Stomach (tissue), 9 donors: ENCODE data around the gene ETS2. TPM values are rescaled to one million over a fixed set of nuclear protein-coding genes. Genes with fewer than 3 reads are reported as not detected.

Source experiments
- DNase-seq, 2 donors: peaks; one replicate each; pipeline versions ENCODE4 v3.0.0 to v3.0.0-alpha.2; 2013 to 2019
- H3K27ac ChIP-seq, 5 donors: fragments of 200-600 bp in 4 of 5; sonication (generic) in 4 of 5; one replicate each; pipeline ENCODE4 v1.5.1; 2013 to 2019; ENCODE audit warnings: mild to moderate bottlenecking in 1 of 5, moderate library complexity in 1 of 5
- H3K27me3 ChIP-seq, 3 donors: fragments of 200-600 bp; sonication (generic); one replicate each; pipeline ENCODE4 v1.5.1; 2017 to 2019; ENCODE audit warnings: mixed run types in 1 of 3
- H3K36me3 ChIP-seq, 4 donors: fragments of 200-600 bp; sonication (generic); 1 replicate in 3 of 4; 2 replicates in 1 of 4; pipeline ENCODE4 v1.5.1; 2016 to 2019
- H3K4me1 ChIP-seq, 4 donors: fragments of 200-600 bp; sonication (generic); one replicate each; pipeline ENCODE4 v1.5.1; 2016 to 2019
- H3K4me3 ChIP-seq, 4 donors: fragments of 200-600 bp; sonication (generic) in 3 of 4; one replicate each; pipeline ENCODE4 v1.5.1; 2016 to 2019; ENCODE audit warnings: mild to moderate bottlenecking in 1 of 4
- H3K9me3 ChIP-seq, 4 donors: fragments of 200-600 bp; sonication (generic); one replicate each; pipeline ENCODE4 v1.5.1; 2016 to 2019
- EP300 ChIP-seq: sonication (generic); formaldehyde crosslinking; IDR thresholded peaks from one replicate; pipeline ENCODE4 v1.6.1; 2017; ENCODE audit warnings: antibody characterized with exemption
- POLR2A ChIP-seq, 4 donors: fragments of 450-650 bp; IDR thresholded peaks; one replicate each; pipeline ENCODE4 v1.6.1; 2016; ENCODE audit warnings: antibody characterized with exemption in 4 of 4, control low read depth in 2 of 4, mild to moderate bottlenecking in 1 of 4, moderate library complexity in 1 of 4
- POLR2AphosphoS5 ChIP-seq, 3 donors: sonication (generic); formaldehyde crosslinking; IDR thresholded peaks; one replicate each; pipeline ENCODE4 v1.6.1; 2016; ENCODE audit warnings: antibody characterized with exemption in 3 of 3
- WGBS, 5 donors: extraction: QIAGEN DNeasy Blood & Tissue Kit in 3 of 5; methylation state at CpG; one replicate each; pipeline versions ENCODE4 v1.1.5 to v1.1.7; 2013 to 2018; 5-methylcytosine and 5-hydroxymethylcytosine counted together
- intact Hi-C: fragments of 100-400 bp; cut with DNase I; formaldehyde crosslinking; loops from one replicate; pipeline ENCODE4 v1.15.1; 2023; ENCODE audit warnings: low total_unique reads
- polyA plus RNA-seq, 3 donors: library from polyadenylated mRNA; stranded (reverse); fragments of 200-250 nt; gene quantifications; one replicate each; pipeline ENCODE4 v1.2.3, GENCODE V29; 2013
- total RNA-seq, 5 donors: library from RNA; depleted of rRNA; stranded (reverse); fragments of >200 nt; gene quantifications; one replicate each; pipeline versions ENCODE4 v1.1.0 to v1.2.3, GENCODE V29; 2014 to 2016
- TF ChIP-seq, protein P1 (sequence below), 7 experiments: fragments of 450-650 bp in 4 of 7; fragments of 200-600 bp in 3 of 7; sonication (generic) in 3 of 7; IDR thresholded peaks; one replicate each; pipeline ENCODE4 v1.5.1; 2016 to 2019; ENCODE audit warnings: antibody characterized with exemption in 7 of 7, control low read depth in 2 of 7, mild to moderate bottlenecking in 1 of 7
- donor health status: healthy with polysubstance abuse.
- donor health status: Bipolar disorder and iron deficiency.
- donor health status: healthy.

Gene ETS2
- total and polyA plus RNA-seq, 8 donors, result 33.8 to 80.0 (median 50.6) TPM

DNA sequence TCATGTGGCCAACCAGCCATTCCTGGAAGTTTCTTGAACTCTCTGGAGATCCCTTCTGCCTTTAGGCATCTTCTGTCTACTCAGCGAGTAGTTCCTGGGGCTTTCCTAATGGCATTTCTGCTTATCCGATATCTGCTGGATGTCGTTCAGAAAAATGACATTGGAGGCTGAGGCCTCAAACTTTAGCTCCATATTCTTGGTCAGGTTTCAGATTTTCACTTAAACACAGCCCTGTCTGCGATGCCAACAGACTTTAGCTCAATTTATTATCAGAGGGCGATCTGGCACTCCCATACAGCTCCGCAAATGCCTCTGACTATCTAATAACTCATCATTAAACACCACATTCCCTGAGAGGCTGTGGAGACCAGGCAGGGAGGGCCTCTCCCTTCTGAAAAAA lies 46.3 kb upstream of the ETS2 start:
- Histone ChIP-seq H3K27ac (peak overlapping the region in 3 of 5 donors; percentile 41 to 75 (median 64)), H3K27me3 (no peaks in the 10 kb centered on the region), H3K9me3 (no peaks in the 10 kb centered on the region), H3K4me1 (peaks cover 10 to 65% (median 39%) of the 10 kb centered on the region in 4 donors), H3K36me3 (no peaks in the 10 kb centered on the region), H3K4me3 (no peak overlapping the region)
- WGBS, 5 donors, result 52 to 71% (median 59%) methylated on average over 6 of the region's 6 CpGs
- TF ChIP-seq EP300 (no peak), POLR2A (IDR thresholded peaks at IDR 0.05) (no peak), POLR2AphosphoS5 (IDR thresholded peaks at IDR 0.05) (no peak)
- TF ChIP-seq, protein P1, sequence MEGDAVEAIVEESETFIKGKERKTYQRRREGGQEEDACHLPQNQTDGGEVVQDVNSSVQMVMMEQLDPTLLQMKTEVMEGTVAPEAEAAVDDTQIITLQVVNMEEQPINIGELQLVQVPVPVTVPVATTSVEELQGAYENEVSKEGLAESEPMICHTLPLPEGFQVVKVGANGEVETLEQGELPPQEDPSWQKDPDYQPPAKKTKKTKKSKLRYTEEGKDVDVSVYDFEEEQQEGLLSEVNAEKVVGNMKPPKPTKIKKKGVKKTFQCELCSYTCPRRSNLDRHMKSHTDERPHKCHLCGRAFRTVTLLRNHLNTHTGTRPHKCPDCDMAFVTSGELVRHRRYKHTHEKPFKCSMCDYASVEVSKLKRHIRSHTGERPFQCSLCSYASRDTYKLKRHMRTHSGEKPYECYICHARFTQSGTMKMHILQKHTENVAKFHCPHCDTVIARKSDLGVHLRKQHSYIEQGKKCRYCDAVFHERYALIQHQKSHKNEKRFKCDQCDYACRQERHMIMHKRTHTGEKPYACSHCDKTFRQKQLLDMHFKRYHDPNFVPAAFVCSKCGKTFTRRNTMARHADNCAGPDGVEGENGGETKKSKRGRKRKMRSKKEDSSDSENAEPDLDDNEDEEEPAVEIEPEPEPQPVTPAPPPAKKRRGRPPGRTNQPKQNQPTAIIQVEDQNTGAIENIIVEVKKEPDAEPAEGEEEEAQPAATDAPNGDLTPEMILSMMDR (IDR thresholded peaks at IDR 0.05), result no peak
- intact Hi-C loops, result no loop called here
- no peak for DNase-seq

DNA sequence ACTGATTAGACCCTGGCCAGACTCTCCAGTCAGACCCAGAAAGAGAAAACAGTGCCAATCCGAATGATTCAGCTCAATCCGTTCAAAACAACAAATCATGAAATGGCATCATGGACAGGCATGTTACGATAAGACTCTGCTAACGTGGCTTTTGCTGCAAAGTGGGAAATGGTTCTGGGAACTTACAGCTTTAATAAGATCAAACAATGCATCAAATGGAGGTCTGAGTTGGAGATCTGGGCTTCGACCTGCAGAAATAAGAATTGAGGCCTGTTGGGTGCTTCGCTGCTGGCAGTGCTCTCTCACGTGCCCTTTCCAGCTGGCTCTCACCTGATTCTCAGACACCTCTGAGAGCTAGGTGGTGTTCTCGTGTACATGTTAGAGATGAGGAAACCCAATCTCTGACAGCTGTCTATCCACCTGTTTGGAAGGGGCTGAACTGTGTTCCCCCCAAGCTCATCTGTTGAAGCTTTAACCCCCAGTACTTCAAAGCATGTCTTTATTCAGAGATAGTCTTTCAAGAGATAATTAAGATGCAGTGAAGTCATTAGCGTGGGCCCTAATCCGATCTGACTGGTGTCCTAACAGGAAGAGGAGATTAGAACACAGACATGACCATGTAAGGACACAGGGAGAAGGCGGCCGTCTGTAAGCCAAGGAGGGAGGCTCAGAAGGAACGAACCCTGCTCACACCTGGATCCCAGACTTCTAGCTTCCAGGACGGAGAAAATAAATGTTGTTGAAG lies 45.5 kb upstream of the ETS2 start:
- no peak for TF ChIP-seq EP300
- TF ChIP-seq, protein P1 (IDR thresholded peaks at IDR 0.05), result no peak
- H3K9me3 ChIP-seq, result no peaks in the 10 kb centered on the region
- H3K4me3 ChIP-seq, result no peak overlapping the region
- DNase-seq, result no peak
- 71 to 84% (median 82%) methylated on average over 14 of the region's 14 CpGs for WGBS, 5 donors
- peak overlapping the region in 3 of 5 donors; percentile 41 to 75 (median 64) for H3K27ac ChIP-seq
- peaks cover 10 to 60% (median 38%) of the 10 kb centered on the region in 4 donors for H3K4me1 ChIP-seq
- intact Hi-C loops, result no loop called here
- H3K36me3 ChIP-seq, result no peaks in the 10 kb centered on the region
- H3K27me3 ChIP-seq, result no peaks in the 10 kb centered on the region

DNA sequence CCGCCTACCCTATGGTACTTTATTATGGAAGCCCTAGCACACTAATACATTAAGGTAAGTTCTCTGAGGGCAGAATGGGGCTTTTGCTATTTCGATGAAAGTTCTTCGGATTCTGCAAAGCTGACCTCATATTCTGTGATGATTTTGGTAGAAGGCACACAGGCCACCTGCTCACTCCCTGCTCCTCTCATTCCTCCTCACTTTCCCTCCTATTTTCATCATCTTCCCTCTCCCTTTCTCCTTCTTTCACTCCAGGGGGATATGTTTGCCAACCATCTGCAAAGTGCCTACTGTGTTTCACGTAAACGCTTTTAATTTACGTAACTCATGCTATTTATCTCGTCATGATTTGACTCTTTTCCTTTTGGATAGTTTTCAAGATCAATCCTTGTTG lies 45.0 kb upstream of the ETS2 start:
- Histone ChIP-seq H3K36me3 (no peaks in the 10 kb centered on the region), H3K27me3 (no peaks in the 10 kb centered on the region), H3K9me3 (no peaks in the 10 kb centered on the region), H3K4me1 (peaks cover 10 to 54% (median 35%) of the 10 kb centered on the region in 4 donors), H3K27ac (peak overlapping the region in 2 of 5 donors; percentile 64 to 75), H3K4me3 (no peak overlapping the region)
- TF ChIP-seq POLR2AphosphoS5 (IDR thresholded peaks at IDR 0.05) (no peak), EP300 (no peak), POLR2A (IDR thresholded peaks at IDR 0.05) (no peak)
- TF ChIP-seq, protein P1 (IDR thresholded peaks at IDR 0.05), result no peak
- DNase-seq, result no peak
- WGBS, 5 donors, result 74 to 96% (median 84%) methylated on average over 7 of the region's 7 CpGs
- intact Hi-C loops, result no loop called here

DNA sequence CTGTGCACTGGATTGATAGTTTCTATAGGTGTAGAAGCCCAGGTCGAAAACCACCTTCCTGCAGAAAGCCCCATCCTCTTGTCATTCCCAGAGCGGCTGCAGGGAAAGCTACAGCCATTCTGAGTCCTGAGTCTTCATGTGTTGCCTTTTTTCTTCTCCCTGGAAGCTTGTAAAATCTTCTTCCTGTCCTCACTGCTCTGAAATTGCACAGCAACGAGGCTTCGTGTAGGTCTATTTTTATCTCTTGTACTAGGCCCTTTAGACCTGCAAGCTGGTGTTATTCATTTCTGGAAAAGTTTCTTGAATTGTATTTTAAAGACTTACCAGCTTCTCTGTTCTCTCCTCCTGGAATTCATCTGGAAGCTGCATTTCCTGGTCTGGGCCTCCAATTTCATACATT lies 44.2 kb upstream of the ETS2 start:
- Histone ChIP-seq H3K27me3 (no peaks in the 10 kb centered on the region), H3K4me1 (peaks cover 5 to 46% (median 32%) of the 10 kb centered on the region in 4 donors), H3K36me3 (no peaks in the 10 kb centered on the region), H3K4me3 (no peak overlapping the region), H3K9me3 (no peaks in the 10 kb centered on the region), H3K27ac (peak overlapping the region in 4 of 5 donors; percentile 17 to 75 (median 54))
- no peak for DNase-seq
- WGBS, 5 donors, result 60 to 68% (median 66%) methylated on average over 4 of the region's 4 CpGs
- TF ChIP-seq, protein P1 (IDR thresholded peaks at IDR 0.05), result no peak
- TF ChIP-seq POLR2AphosphoS5 (IDR thresholded peaks at IDR 0.05) (no peak), EP300 (no peak), POLR2A (IDR thresholded peaks at IDR 0.05) (no peak)
- intact Hi-C loops, result no loop called here
